C4-2B (cell line): ENCODE data around the gene TADA1.

Source experiments
- ZFX ChIP-seq: fragments of 450-650 bp; IDR thresholded peaks from 2 replicates; pipeline ENCODE4 v1.6.1; 2017
- TF ChIP-seq, protein P1 (sequence below): fragments of 450-650 bp; conservative IDR thresholded peaks from 2 replicates; pipeline ENCODE4 v1.5.1; 2017; ENCODE audit warnings: mild to moderate bottlenecking

DNA sequence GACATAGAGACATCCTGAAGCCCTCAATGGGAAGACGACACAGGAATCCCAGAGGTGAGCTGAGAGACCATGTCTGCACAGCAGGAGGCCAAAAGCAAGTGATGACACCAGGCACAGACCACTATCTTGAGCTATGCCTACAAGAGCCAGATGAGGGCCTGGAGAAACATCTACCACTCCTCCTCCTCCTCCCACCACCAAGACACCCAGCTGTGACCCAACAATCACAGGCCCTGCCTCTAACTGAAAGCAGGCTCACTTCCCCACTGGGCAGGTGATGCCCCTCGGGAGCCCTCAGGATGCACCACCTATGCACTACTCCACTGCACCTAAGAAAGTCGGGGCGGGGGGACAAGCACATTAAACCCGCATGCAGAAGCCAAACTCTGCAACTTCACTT, 16.5 kb downstream of the TADA1 start:
- TF ChIP-seq, protein P1, sequence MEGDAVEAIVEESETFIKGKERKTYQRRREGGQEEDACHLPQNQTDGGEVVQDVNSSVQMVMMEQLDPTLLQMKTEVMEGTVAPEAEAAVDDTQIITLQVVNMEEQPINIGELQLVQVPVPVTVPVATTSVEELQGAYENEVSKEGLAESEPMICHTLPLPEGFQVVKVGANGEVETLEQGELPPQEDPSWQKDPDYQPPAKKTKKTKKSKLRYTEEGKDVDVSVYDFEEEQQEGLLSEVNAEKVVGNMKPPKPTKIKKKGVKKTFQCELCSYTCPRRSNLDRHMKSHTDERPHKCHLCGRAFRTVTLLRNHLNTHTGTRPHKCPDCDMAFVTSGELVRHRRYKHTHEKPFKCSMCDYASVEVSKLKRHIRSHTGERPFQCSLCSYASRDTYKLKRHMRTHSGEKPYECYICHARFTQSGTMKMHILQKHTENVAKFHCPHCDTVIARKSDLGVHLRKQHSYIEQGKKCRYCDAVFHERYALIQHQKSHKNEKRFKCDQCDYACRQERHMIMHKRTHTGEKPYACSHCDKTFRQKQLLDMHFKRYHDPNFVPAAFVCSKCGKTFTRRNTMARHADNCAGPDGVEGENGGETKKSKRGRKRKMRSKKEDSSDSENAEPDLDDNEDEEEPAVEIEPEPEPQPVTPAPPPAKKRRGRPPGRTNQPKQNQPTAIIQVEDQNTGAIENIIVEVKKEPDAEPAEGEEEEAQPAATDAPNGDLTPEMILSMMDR: no peak
- no peak for TF ChIP-seq ZFX
